ENCODE measurements around the gene MAP1B.

MAP1B gene

GRCh38 chr5:72130351-72130761, 23.1 kb downstream of the MAP1B start:
- DNase-seq: no peak

- no peak for DNase-seq
These were observed 26.1 kb downstream of the MAP1B start for GRCh38 chr5:72133212-72133990.

GRCh38 chr5:72134226-72134899, 27.1 kb downstream of the MAP1B start:
- no peak for DNase-seq

GRCh38 chr5:72137826-72138409, 30.6 kb downstream of the MAP1B start:
- no peak for DNase-seq

GRCh38 chr5:72138943-72139521, 31.8 kb downstream of the MAP1B start:
- no peak for DNase-seq

- DNase-seq: no peak
These were observed 33.4 kb downstream of the MAP1B start for GRCh38 chr5:72140711-72141110.

- DNase-seq: no peak
These were observed 34.4 kb downstream of the MAP1B start for GRCh38 chr5:72141440-72142355.

GRCh38 chr5:72144762-72145161, 37.5 kb downstream of the MAP1B start:
- peak in 21 of 56 donors; percentile 6 to 61 (median 33) for DNase-seq

- no peak for DNase-seq
These were observed 38.1 kb downstream of the MAP1B start for GRCh38 chr5:72145348-72145747.

GRCh38 chr5:72146056-72146455, 38.8 kb downstream of the MAP1B start:
- no peak for DNase-seq

GRCh38 chr5:72147569-72147968, 40.3 kb downstream of the MAP1B start:
- DNase-seq: no peak

GRCh38 chr5:72149742-72150141, 42.5 kb downstream of the MAP1B start:
- DNase-seq: no peak

- DNase-seq: no peak
These were observed 43.9 kb downstream of the MAP1B start for GRCh38 chr5:72151169-72151568.

GRCh38 chr5:72151646-72152045, 44.4 kb downstream of the MAP1B start:
- DNase-seq: no peak

- DNase-seq: no peak
These were observed 45.3 kb downstream of the MAP1B start for GRCh38 chr5:72152545-72152944.

- no peak for DNase-seq
These were observed 46.3 kb downstream of the MAP1B start for GRCh38 chr5:72153551-72153950.

GRCh38 chr5:72154076-72154756, 46.9 kb downstream of the MAP1B start:
- DNase-seq: no peak

GRCh38 chr5:72156946-72157624, 49.8 kb downstream of the MAP1B start:
- no peak for DNase-seq

GRCh38 chr5:72157625-72157962, 50.3 kb downstream of the MAP1B start:
- DNase-seq: no peak

GRCh38 chr5:72159501-72159911, 52.2 kb downstream of the MAP1B start:
- DNase-seq: no peak
